Breast epithelium (tissue), 4 donors: Measurements from ENCODE around the gene PPHLN1. TPM values are rescaled to one million over a fixed set of nuclear protein-coding genes. Genes with fewer than 3 reads are reported as not detected.

Source experiments
- DNase-seq, 2 donors: peaks; one replicate each; pipeline ENCODE4 v3.0.0-alpha.2; 2019; ENCODE audit warnings: low spot score in 2 of 2
- H3K27ac ChIP-seq, 2 donors: fragments of 200-600 bp; sonication (generic) in 1 of 2; one replicate each; pipeline ENCODE4 v1.5.1; 2016 to 2019; ENCODE audit warnings: mild to moderate bottlenecking in 1 of 2
- H3K27me3 ChIP-seq, 2 donors: fragments of 200-600 bp; sonication (generic) in 1 of 2; one replicate each; pipeline versions ENCODE4 v1.5.1 to v1.6.0; 2017 to 2019; ENCODE audit warnings: control low read depth in 1 of 2, mild to moderate bottlenecking in 1 of 2
- H3K36me3 ChIP-seq: fragments of 200-600 bp; one replicate; pipeline ENCODE4 v1.5.1; 2019
- H3K4me1 ChIP-seq, 2 donors: fragments of 200-600 bp; sonication (generic); one replicate each; pipeline ENCODE4 v1.5.1; 2016 to 2019; ENCODE audit warnings: control low read depth in 1 of 2
- H3K4me3 ChIP-seq, 3 donors: fragments of 200-600 bp; sonication (generic); 1 replicate in 2 of 3; 2 replicates in 1 of 3; pipeline ENCODE4 v1.5.1; 2016 to 2019; ENCODE audit warnings: mild to moderate bottlenecking in 3 of 3, moderate library complexity in 2 of 3
- H3K9me3 ChIP-seq, 2 donors: fragments of 200-600 bp; sonication (generic) in 1 of 2; one replicate each; pipeline ENCODE4 v1.5.1; 2016 to 2019; ENCODE audit warnings: control low read depth in 1 of 2
- CTCF ChIP-seq, 3 donors: fragments of 450-650 bp; IDR thresholded peaks; one replicate each; pipeline ENCODE4 v1.5.1; 2016 to 2017; ENCODE audit warnings: antibody characterized with exemption in 3 of 3, mild to moderate bottlenecking in 3 of 3, moderate library complexity in 3 of 3
- POLR2A ChIP-seq: fragments of 450-650 bp; IDR thresholded peaks from one replicate; pipeline ENCODE4 v1.6.1; 2016; ENCODE audit warnings: antibody characterized with exemption, mild to moderate bottlenecking, moderate library complexity
- POLR2AphosphoS5 ChIP-seq, 3 donors: sonication (generic); formaldehyde crosslinking; IDR thresholded peaks; one replicate each; pipeline ENCODE4 v1.6.1; 2017; ENCODE audit warnings: antibody characterized with exemption in 3 of 3
- intact Hi-C: fragments of 100-400 bp; cut with DNase I; formaldehyde crosslinking; loops from one replicate; pipeline ENCODE4 v1.15.1; 2023; ENCODE audit warnings: low total_unique reads
- total RNA-seq, 3 donors: library from RNA; depleted of rRNA; stranded (reverse); fragments of >200 nt; gene quantifications; one replicate each; pipeline ENCODE4 v1.1.0, GENCODE V29; 2016

Gene PPHLN1
- total RNA-seq, 3 donors from 2014 or later = 52.0 to 90.6 (median 62.3) TPM

GRCh38 chr12:42361909-42362646 lies 36.1 kb downstream of the PPHLN1 start:
- Histone ChIP-seq H3K27me3 (no peaks in the 10 kb centered on the region), H3K9me3 (no peaks in the 10 kb centered on the region), H3K4me1 (no peaks in the 10 kb centered on the region), H3K4me3 (no peak overlapping the region), H3K36me3 (no peaks in the 10 kb centered on the region), H3K27ac (no peak overlapping the region)
- intact Hi-C loops = no loop called here
- TF ChIP-seq POLR2A = no peak
- no peak for TF ChIP-seq POLR2AphosphoS5 (IDR thresholded peaks at IDR 0.05)
- TF ChIP-seq CTCF (IDR thresholded peaks at IDR 0.05) = no peak
- DNase-seq = no peak

GRCh38 chr12:42362647-42363260 lies 36.8 kb downstream of the PPHLN1 start:
- Histone ChIP-seq H3K9me3 (no peaks in the 10 kb centered on the region), H3K27ac (no peak overlapping the region), H3K27me3 (no peaks in the 10 kb centered on the region), H3K36me3 (no peaks in the 10 kb centered on the region), H3K4me1 (no peaks in the 10 kb centered on the region), H3K4me3 (no peak overlapping the region)
- DNase-seq = no peak
- intact Hi-C loops = no loop called here
- TF ChIP-seq POLR2AphosphoS5 (IDR thresholded peaks at IDR 0.05) (no peak), POLR2A (no peak), CTCF (IDR thresholded peaks at IDR 0.05) (no peak)

- Histone ChIP-seq H3K27ac (no peak overlapping the region), H3K27me3 (no peaks in the 10 kb centered on the region), H3K36me3 (no peaks in the 10 kb centered on the region), H3K4me3 (no peak overlapping the region), H3K9me3 (no peaks in the 10 kb centered on the region), H3K4me1 (no peaks in the 10 kb centered on the region)
- TF ChIP-seq POLR2A = no peak
- TF ChIP-seq POLR2AphosphoS5 (IDR thresholded peaks at IDR 0.05) = no peak
- TF ChIP-seq CTCF (IDR thresholded peaks at IDR 0.05) = no peak
- intact Hi-C loops = no loop called here
- DNase-seq = no peak
These were observed 38.7 kb downstream of the PPHLN1 start for GRCh38 chr12:42364692-42365091.

- H3K4me1 ChIP-seq = no peaks in the 10 kb centered on the region
- TF ChIP-seq POLR2AphosphoS5 (IDR thresholded peaks at IDR 0.05) (no peak), CTCF (IDR thresholded peaks at IDR 0.05) (no peak), POLR2A (no peak)
- H3K9me3 ChIP-seq = no peaks in the 10 kb centered on the region
- H3K36me3 ChIP-seq = no peaks in the 10 kb centered on the region
- no peaks in the 10 kb centered on the region for H3K27me3 ChIP-seq
- intact Hi-C loops = no loop called here
- no peak for DNase-seq
- H3K27ac ChIP-seq = no peak overlapping the region
- no peak overlapping the region for H3K4me3 ChIP-seq
These were observed 39.5 kb downstream of the PPHLN1 start for GRCh38 chr12:42365486-42365885.

GRCh38 chr12:42370013-42370412 lies 44.0 kb downstream of the PPHLN1 start:
- intact Hi-C loops = no loop called here
- Histone ChIP-seq H3K4me1 (no peaks in the 10 kb centered on the region), H3K9me3 (no peaks in the 10 kb centered on the region), H3K4me3 (no peak overlapping the region), H3K27me3 (no peaks in the 10 kb centered on the region), H3K27ac (no peak overlapping the region), H3K36me3 (no peaks in the 10 kb centered on the region)
- TF ChIP-seq POLR2AphosphoS5 (IDR thresholded peaks at IDR 0.05) (no peak), POLR2A (no peak), CTCF (IDR thresholded peaks at IDR 0.05) (no peak)
- no peak for DNase-seq
